PFSK-1 (cell line): Measurements from ENCODE around the gene STH.

Experiments used
- FOXP2 ChIP-seq: optimal IDR thresholded peaks from 2 replicates; pipeline ENCODE3; 2011; ENCODE audit warnings: borderline replicate concordance, control low read depth, inconsistent platforms; ENCODE audit not compliant: insufficient read depth; ENCODE audit errors: extremely low read length, extremely low read depth
- POLR2AphosphoS5 ChIP-seq: IDR thresholded peaks from 2 replicates; pipeline ENCODE4 v1.6.1; 2012; ENCODE audit warnings: low read depth, mild to moderate bottlenecking, control low read depth, low read length, moderate library complexity
- SIN3A ChIP-seq: IDR thresholded peaks from 2 replicates; pipeline ENCODE4 v1.6.1; 2012; ENCODE audit warnings: mild to moderate bottlenecking, low read length, moderate library complexity, borderline replicate concordance; ENCODE audit not compliant: insufficient read depth
- TAF1 ChIP-seq: IDR thresholded peaks from 2 replicates; pipeline ENCODE4 v1.6.1; 2012; ENCODE audit warnings: low read length, control low read depth, borderline replicate concordance; ENCODE audit not compliant: insufficient read depth
- TF ChIP-seq, protein P1 (sequence below), 2 experiments: IDR thresholded peaks; 2 replicates each; pipeline versions ENCODE4 v1.6.1 to v1.8.0; 2011 to 2012; ENCODE audit warnings: low read depth in 2 of 2, low read length in 2 of 2, control low read depth in 1 of 2, inconsistent platforms in 1 of 2, mild to moderate bottlenecking in 1 of 2, moderate library complexity in 1 of 2; ENCODE audit not compliant: insufficient read depth in 1 of 2

The STH gene

GRCh38 chr17:46038937-46039336 lies 39.9 kb downstream of the STH start:
- TF ChIP-seq TAF1, result no peak
- 0 out of 2 replicates have a peak, but pooled peaks have one; percentile 25 for TF ChIP-seq POLR2AphosphoS5
- TF ChIP-seq FOXP2, result no peak
- no peak for TF ChIP-seq SIN3A
- TF ChIP-seq, protein P1, sequence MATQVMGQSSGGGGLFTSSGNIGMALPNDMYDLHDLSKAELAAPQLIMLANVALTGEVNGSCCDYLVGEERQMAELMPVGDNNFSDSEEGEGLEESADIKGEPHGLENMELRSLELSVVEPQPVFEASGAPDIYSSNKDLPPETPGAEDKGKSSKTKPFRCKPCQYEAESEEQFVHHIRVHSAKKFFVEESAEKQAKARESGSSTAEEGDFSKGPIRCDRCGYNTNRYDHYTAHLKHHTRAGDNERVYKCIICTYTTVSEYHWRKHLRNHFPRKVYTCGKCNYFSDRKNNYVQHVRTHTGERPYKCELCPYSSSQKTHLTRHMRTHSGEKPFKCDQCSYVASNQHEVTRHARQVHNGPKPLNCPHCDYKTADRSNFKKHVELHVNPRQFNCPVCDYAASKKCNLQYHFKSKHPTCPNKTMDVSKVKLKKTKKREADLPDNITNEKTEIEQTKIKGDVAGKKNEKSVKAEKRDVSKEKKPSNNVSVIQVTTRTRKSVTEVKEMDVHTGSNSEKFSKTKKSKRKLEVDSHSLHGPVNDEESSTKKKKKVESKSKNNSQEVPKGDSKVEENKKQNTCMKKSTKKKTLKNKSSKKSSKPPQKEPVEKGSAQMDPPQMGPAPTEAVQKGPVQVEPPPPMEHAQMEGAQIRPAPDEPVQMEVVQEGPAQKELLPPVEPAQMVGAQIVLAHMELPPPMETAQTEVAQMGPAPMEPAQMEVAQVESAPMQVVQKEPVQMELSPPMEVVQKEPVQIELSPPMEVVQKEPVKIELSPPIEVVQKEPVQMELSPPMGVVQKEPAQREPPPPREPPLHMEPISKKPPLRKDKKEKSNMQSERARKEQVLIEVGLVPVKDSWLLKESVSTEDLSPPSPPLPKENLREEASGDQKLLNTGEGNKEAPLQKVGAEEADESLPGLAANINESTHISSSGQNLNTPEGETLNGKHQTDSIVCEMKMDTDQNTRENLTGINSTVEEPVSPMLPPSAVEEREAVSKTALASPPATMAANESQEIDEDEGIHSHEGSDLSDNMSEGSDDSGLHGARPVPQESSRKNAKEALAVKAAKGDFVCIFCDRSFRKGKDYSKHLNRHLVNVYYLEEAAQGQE (IDR thresholded peaks at IDR 0.05; ENCODE audit: insufficient read depth in 1 of 2, low read depth in 2 of 2, low read length in 2 of 2), result no peak

- TF ChIP-seq POLR2AphosphoS5 (no peak), TAF1 (no peak), SIN3A (no peak), FOXP2 (no peak)
- TF ChIP-seq, protein P1 (IDR thresholded peaks at IDR 0.05; ENCODE audit: insufficient read depth in 1 of 2, low read depth in 2 of 2, low read length in 2 of 2), result no peak
Measured at GRCh38 chr17:46039592-46040186, 40.6 kb downstream of the STH start.

DNA sequence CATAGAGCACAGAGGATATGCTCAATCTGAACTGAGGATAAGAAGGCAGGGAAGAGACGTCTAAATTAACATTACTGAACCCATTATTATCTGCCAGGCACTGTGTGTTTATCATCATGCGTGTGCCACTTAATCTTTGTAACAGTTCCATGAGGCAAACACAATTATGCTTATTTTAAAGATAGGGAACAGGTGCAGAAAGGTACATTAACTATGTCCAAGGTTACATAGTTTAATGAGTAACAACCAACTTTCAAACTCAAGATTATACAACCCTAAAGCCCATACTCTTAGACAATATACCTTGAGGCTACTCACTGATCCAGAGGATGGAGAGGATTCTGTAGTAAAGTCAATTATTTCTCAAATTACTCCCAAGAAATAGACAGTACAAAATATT lies 43.2 kb downstream of the STH start:
- TF ChIP-seq FOXP2, result no peak
- TF ChIP-seq, protein P1 (IDR thresholded peaks at IDR 0.05; ENCODE audit: insufficient read depth in 1 of 2, low read depth in 2 of 2, low read length in 2 of 2), result no peak
- no peak for TF ChIP-seq POLR2AphosphoS5
- TF ChIP-seq TAF1, result no peak
- no peak for TF ChIP-seq SIN3A

GRCh38 chr17:46042925-46043324 lies 43.9 kb downstream of the STH start:
- TF ChIP-seq SIN3A (no peak), TAF1 (no peak), FOXP2 (no peak), POLR2AphosphoS5 (no peak)
- TF ChIP-seq, protein P1 (IDR thresholded peaks at IDR 0.05; ENCODE audit: insufficient read depth in 1 of 2, low read depth in 2 of 2, low read length in 2 of 2), result no peak

DNA sequence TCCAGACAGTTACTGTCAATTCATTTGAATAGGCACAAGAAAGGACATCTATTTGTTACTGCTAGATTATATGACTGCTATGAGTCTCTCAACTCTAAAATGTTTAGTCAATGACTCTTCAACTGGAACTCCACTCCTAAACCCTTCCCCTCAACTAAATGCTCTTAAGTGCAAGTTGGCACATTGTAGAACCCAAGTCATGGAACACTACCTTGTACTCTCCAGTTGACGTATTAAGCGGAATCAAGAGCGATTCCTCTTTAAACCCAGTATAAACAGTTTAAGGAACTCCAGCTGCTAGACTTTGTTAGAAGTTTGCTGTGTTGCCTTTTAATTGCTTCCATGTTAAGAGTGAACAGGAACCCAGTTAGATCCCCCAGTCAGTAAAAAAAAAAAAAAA lies 44.6 kb downstream of the STH start:
- TF ChIP-seq, protein P1 (IDR thresholded peaks at IDR 0.05; ENCODE audit: insufficient read depth in 1 of 2, low read depth in 2 of 2, low read length in 2 of 2), result no peak
- no peak for TF ChIP-seq POLR2AphosphoS5
